ENCODE measurements around the gene THEM5.

DNA sequence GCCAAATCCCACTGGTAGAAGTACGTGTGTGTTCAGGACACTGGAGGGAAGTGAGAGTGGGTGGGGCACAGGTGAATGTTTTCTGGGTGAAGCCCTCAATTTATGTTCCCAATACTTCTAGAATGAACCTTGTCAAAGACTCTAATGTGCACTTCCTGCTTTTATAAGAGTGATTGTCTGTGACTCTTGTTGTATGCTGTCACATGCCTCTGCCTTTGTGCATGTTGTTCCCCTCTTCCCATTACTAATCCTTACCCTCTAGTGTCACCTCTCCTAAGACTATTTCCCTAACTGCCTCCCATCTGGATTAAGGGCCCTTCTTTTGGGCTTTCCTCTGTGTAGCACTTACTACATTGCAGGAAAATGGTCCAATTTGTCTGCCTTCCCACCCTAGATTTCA, 45.7 kb downstream of the THEM5 start:
- TF ChIP-seq GATA2 (IDR thresholded peaks at IDR 0.05; ENCODE audit: low read depth, low read length) (no peak), GATA3 (IDR thresholded peaks at IDR 0.05; ENCODE audit: low read depth, low read length) (no peak)
